ENCODE results near the gene KRTAP9-6. TPM values are rescaled to one million over a fixed set of nuclear protein-coding genes. Genes with fewer than 3 reads are reported as not detected.
"Not testable (repeated sequence)": the region's sequence is repeated elsewhere in the genome, so short reads cannot be mapped to it uniquely, and the experiment has no call there.

Gene KRTAP9-6
- polyA plus RNA-seq, 2 donors, result not detected

DNA sequence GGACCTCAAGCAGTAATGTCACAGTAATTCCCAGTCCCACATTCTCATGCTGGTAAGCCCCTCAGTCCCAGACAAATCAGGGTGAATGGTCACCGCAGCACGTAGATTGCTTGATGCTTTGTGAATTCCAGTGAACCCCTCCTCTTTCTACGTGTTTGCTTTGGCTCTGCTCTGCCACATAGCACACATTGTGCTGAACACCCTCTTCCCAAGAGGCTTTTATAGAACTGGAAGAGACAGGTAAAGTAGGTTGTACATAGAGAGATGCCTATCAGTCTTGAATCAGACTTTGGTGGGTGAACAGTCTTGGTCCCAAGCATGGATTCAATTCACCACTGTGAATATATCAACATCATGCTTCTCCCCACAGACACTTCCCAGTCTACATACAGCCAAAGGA, 579 bp upstream of the KRTAP9-6 start:
- no peaks in the 10 kb centered on the region for H3K4me1 ChIP-seq (ENCODE audit: control insufficient read depth in 2 of 2, insufficient read depth in 2 of 2, low read length in 1 of 2)
- 71 to 86% methylated on average over 3 of the region's 3 CpGs for WGBS, 2 donors
- no peak overlapping the region for H3K4me3 ChIP-seq (ENCODE audit: low read depth in 1 of 2, low read length in 2 of 2)
- no peak overlapping the region for H3K27ac ChIP-seq (ENCODE audit: low read depth in 2 of 2, low read length in 1 of 2)
- H3K36me3 ChIP-seq (ENCODE audit: control insufficient read depth in 2 of 2, insufficient read depth in 2 of 2, low read length in 1 of 2), result no peaks in the 10 kb centered on the region
- H3K27me3 ChIP-seq (ENCODE audit: control insufficient read depth in 1 of 2, insufficient read depth in 2 of 2, low read length in 2 of 2), result no peaks in the 10 kb centered on the region
- no peaks in the 10 kb centered on the region for H3K9me3 ChIP-seq (ENCODE audit: control insufficient read depth in 2 of 2, insufficient read depth in 1 of 2, low read depth in 1 of 2, low read length in 1 of 2)

DNA sequence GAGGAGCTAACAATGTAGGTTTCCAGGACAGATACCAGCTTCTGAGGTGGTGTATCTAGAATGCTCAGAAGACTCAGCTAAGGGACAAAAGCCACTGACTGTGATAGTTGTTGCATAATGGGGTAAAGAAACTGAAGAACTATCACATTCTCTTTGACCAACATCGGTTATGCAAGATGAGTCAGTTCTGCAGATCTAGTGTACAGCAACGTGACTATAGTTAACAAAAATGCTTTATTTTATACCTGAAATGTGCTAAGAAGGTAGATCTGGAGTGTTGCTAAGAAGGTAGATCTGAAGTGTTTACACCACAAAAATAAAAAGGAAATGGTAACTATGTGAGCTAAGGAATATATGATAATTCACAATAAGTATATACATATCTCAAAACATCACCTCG, 2.5 kb downstream of the KRTAP9-6 start:
- 85% methylated on average over 3 of the region's 3 CpGs; no CpG with 5 or more reads in 1 of the 2 donors for WGBS, 2 donors
- Histone ChIP-seq H3K9me3 (ENCODE audit: control insufficient read depth in 2 of 2, insufficient read depth in 1 of 2, low read depth in 1 of 2, low read length in 1 of 2) (no peaks in the 10 kb centered on the region), H3K4me1 (ENCODE audit: control insufficient read depth in 2 of 2, insufficient read depth in 2 of 2, low read length in 1 of 2) (no peaks in the 10 kb centered on the region), H3K4me3 (ENCODE audit: low read depth in 1 of 2, low read length in 2 of 2) (no peak overlapping the region), H3K36me3 (ENCODE audit: control insufficient read depth in 2 of 2, insufficient read depth in 2 of 2, low read length in 1 of 2) (no peaks in the 10 kb centered on the region), H3K27ac (ENCODE audit: low read depth in 2 of 2, low read length in 1 of 2) (no peak overlapping the region), H3K27me3 (ENCODE audit: control insufficient read depth in 1 of 2, insufficient read depth in 2 of 2, low read length in 2 of 2) (no peaks in the 10 kb centered on the region)

DNA sequence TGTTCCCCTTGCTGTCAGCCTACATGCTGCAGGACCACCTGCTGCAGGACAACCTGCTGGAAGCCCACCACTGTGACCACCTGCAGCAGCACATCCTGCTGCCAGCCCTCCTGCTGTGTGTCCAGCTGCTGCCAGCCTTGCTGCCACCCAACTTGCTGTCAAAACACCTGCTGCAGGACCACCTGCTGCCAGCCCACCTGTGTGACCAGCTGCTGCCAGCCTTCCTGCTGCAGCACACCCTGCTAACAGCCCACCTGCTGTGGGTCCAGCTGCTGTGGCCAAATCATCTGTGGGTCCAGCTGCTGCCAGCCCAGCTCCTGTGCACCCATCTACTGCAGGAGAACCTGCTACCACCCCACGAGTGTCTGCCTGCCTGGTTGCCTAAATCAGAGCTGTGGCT, 6.1 kb downstream of the KRTAP9-6 start:
- H3K4me3 ChIP-seq (ENCODE audit: low read depth in 1 of 2, low read length in 2 of 2); H3K27me3 ChIP-seq (ENCODE audit: control insufficient read depth in 1 of 2, insufficient read depth in 2 of 2, low read length in 2 of 2); H3K27ac ChIP-seq (ENCODE audit: low read depth in 2 of 2, low read length in 1 of 2); H3K4me1 ChIP-seq (ENCODE audit: control insufficient read depth in 2 of 2, insufficient read depth in 2 of 2, low read length in 1 of 2); H3K9me3 ChIP-seq (ENCODE audit: control insufficient read depth in 2 of 2, insufficient read depth in 1 of 2, low read depth in 1 of 2, low read length in 1 of 2); H3K36me3 ChIP-seq (ENCODE audit: control insufficient read depth in 2 of 2, insufficient read depth in 2 of 2, low read length in 1 of 2): not testable (repeated sequence)
- WGBS, 2 donors, result 57% methylated on average over 1 of the region's 1 CpG; no CpG with 5 or more reads in 1 of the 2 donors

DNA sequence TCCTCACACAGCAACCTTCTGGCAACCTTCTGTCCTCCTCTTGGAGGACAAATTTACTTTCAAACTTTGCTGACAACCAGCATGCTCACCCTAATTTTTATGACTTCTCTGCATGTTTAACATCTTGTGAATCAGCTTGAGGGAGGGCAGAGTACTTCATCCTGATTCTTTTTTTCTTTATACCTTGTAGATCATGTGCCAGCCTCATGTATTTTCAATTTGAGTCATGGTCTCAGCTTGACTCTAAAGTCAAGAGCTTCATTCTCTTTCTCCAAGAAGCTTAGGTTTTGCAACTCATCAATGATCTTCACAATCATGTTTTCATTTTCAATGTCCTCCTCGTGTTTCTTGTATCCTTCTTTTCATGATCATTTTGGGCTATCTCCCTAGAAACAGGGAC, 6.7 kb downstream of the KRTAP9-6 start:
- H3K9me3 ChIP-seq (ENCODE audit: control insufficient read depth in 2 of 2, insufficient read depth in 1 of 2, low read depth in 1 of 2, low read length in 1 of 2), result no peaks in the 10 kb centered on the region
- no peak overlapping the region for H3K27ac ChIP-seq (ENCODE audit: low read depth in 2 of 2, low read length in 1 of 2)
- no peaks in the 10 kb centered on the region for H3K36me3 ChIP-seq (ENCODE audit: control insufficient read depth in 2 of 2, insufficient read depth in 2 of 2, low read length in 1 of 2)
- H3K27me3 ChIP-seq (ENCODE audit: control insufficient read depth in 1 of 2, insufficient read depth in 2 of 2, low read length in 2 of 2), result no peaks in the 10 kb centered on the region
- no peaks in the 10 kb centered on the region for H3K4me1 ChIP-seq (ENCODE audit: control insufficient read depth in 2 of 2, insufficient read depth in 2 of 2, low read length in 1 of 2)
- no peak overlapping the region for H3K4me3 ChIP-seq (ENCODE audit: low read depth in 1 of 2, low read length in 2 of 2)
- WGBS, 2 donors, result 61% methylated on average over 1 of the region's 1 CpG; no CpG with 5 or more reads in 1 of the 2 donors

DNA sequence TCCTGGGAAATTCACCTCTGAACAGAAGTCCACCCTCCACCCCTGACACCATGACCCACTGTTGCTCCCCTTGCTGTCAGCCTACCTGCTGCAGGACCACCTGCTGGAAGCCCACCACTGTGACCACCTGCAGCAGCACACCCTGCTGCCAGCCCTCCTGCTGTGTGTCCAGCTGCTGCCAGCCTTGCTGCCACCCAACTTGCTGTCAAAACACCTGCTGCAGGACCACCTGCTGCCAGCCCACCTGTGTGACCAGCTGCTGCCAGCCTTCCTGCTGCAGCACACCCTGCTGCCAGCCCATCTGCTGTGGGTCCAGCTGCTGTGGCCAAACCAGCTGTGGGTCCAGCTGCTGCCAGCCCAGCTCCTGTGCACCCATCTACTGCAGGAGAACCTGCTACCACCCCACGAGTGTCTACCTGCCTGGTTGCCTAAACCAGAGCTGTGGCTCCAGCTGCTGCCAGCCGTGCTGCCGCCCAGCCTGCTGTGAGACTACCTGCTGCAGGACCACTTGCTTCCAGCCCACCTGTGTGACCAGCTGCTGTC, 10.5 kb downstream of the KRTAP9-6 start, which contains the start of gene KRTAP9-7:
KRTAP9-7 (plus strand) TSS at position 51 of the 543 bp plus-strand sequence; CDS start at position 51, 0 bp downstream.
- not testable (repeated sequence) for H3K4me3 ChIP-seq (ENCODE audit: low read depth in 1 of 2, low read length in 2 of 2); H3K9me3 ChIP-seq (ENCODE audit: control insufficient read depth in 2 of 2, insufficient read depth in 1 of 2, low read depth in 1 of 2, low read length in 1 of 2); H3K36me3 ChIP-seq (ENCODE audit: control insufficient read depth in 2 of 2, insufficient read depth in 2 of 2, low read length in 1 of 2); H3K27ac ChIP-seq (ENCODE audit: low read depth in 2 of 2, low read length in 1 of 2); H3K27me3 ChIP-seq (ENCODE audit: control insufficient read depth in 1 of 2, insufficient read depth in 2 of 2, low read length in 2 of 2); H3K4me1 ChIP-seq (ENCODE audit: control insufficient read depth in 2 of 2, insufficient read depth in 2 of 2, low read length in 1 of 2)
- 76 to 89% methylated on average over 3 of the region's 3 CpGs for WGBS, 2 donors

DNA sequence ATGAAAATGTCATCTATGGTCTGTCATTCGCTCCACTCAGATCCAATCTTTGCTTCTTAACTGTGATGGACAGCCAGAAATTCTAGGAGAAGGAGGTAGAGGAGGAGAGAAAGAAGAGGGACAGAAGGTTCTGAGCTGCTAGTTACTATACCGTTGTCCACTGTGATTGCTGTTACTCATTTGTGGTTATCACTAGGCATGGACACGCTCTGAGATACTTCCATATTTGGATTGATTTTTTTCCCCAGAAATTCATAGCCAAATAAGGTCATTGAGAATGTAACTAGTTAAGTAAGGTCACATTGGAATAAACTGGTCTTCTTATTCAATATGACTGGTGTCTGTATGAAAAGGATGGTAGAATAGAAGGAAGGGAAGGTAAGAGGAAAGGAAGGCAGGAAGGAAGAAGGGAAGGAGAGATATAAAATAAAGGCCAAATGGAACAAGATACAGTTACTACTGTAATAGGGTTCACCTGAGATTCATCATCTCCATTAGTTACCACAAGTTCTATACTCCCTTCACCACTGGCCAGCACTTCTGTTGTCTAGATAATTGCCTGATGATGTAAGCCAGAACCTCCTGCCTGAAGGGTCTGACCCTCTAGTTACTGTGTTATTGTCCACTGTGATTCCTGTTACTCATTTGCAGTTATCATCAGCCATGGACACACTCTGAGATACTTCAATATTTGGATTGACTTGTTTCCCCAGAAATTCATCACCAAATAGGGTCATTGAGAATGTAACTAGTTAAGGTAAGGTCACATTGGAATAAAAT, 13.2 kb downstream of the KRTAP9-6 start:
- peaks cover 0 to 2% of the 10 kb centered on the region in 2 donors for H3K9me3 ChIP-seq (ENCODE audit: control insufficient read depth in 2 of 2, insufficient read depth in 1 of 2, low read depth in 1 of 2, low read length in 1 of 2)
- no peaks in the 10 kb centered on the region for H3K27me3 ChIP-seq (ENCODE audit: control insufficient read depth in 1 of 2, insufficient read depth in 2 of 2, low read length in 2 of 2)
- 79 to 87% methylated on average over 3 of the region's 3 CpGs for WGBS, 2 donors

DNA sequence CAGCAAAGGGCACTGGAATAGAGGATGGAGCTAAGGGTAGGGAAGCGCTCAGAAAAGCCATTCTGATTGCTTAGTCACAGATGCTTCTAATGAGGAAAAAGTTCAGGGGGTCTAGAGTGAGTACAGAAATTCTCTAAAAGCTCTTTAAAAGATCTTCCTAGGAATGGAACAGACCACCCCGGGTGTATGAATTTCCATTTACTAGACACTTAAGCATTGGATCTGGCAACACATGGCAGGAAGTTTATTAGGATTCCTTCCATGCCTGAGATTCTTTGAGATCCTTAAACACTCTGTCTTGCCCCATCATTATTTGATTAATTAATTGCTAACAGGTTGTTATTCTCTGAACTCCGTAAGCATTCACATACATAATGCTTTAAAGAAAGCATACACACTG, 18.9 kb downstream of the KRTAP9-6 start:
- peaks cover 0 to 2% of the 10 kb centered on the region in 2 donors for H3K9me3 ChIP-seq (ENCODE audit: control insufficient read depth in 2 of 2, insufficient read depth in 1 of 2, low read depth in 1 of 2, low read length in 1 of 2)
- no peaks in the 10 kb centered on the region for H3K27me3 ChIP-seq (ENCODE audit: control insufficient read depth in 1 of 2, insufficient read depth in 2 of 2, low read length in 2 of 2)
- H3K4me3 ChIP-seq (ENCODE audit: low read depth in 1 of 2, low read length in 2 of 2), result no peak overlapping the region
- no peaks in the 10 kb centered on the region for H3K36me3 ChIP-seq (ENCODE audit: control insufficient read depth in 2 of 2, insufficient read depth in 2 of 2, low read length in 1 of 2)
- 55 to 63% methylated on average over 3 of the region's 3 CpGs for WGBS, 2 donors
- no peak overlapping the region for H3K27ac ChIP-seq (ENCODE audit: low read depth in 2 of 2, low read length in 1 of 2)
- no peaks in the 10 kb centered on the region for H3K4me1 ChIP-seq (ENCODE audit: control insufficient read depth in 2 of 2, insufficient read depth in 2 of 2, low read length in 1 of 2)

More for the DNA sequence above, 13.2 kb downstream of the KRTAP9-6 start:
- no peak overlapping the region for H3K27ac ChIP-seq (ENCODE audit: low read depth in 2 of 2, low read length in 1 of 2)
- no peaks in the 10 kb centered on the region for H3K36me3 ChIP-seq (ENCODE audit: control insufficient read depth in 2 of 2, insufficient read depth in 2 of 2, low read length in 1 of 2)
- no peaks in the 10 kb centered on the region for H3K4me1 ChIP-seq (ENCODE audit: control insufficient read depth in 2 of 2, insufficient read depth in 2 of 2, low read length in 1 of 2)
- no peak overlapping the region for H3K4me3 ChIP-seq (ENCODE audit: low read depth in 1 of 2, low read length in 2 of 2)

DNA sequence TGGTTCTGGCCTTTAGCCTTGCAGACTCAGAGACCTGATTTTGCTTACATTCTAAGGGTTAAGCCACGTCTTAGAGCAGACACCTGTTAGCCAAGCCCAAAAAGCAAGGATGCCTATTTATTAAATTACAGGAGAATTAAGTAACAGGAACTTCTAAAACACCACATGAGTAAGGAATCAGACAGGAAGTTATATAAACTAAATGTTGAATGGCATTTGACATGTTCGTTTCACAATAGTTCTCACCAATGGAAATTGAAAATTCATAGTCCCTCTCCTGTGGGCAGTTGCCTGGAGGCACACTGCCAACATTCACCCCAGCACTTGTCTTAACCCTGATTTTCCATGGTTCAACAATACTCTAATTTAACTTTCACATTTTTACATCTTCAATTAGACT, 19.4 kb downstream of the KRTAP9-6 start:
- H3K4me1 ChIP-seq (ENCODE audit: control insufficient read depth in 2 of 2, insufficient read depth in 2 of 2, low read length in 1 of 2), result no peaks in the 10 kb centered on the region
- no peaks in the 10 kb centered on the region for H3K36me3 ChIP-seq (ENCODE audit: control insufficient read depth in 2 of 2, insufficient read depth in 2 of 2, low read length in 1 of 2)
- H3K9me3 ChIP-seq (ENCODE audit: control insufficient read depth in 2 of 2, insufficient read depth in 1 of 2, low read depth in 1 of 2, low read length in 1 of 2), result peaks cover 0 to 2% of the 10 kb centered on the region in 2 donors
- no peak overlapping the region for H3K27ac ChIP-seq (ENCODE audit: low read depth in 2 of 2, low read length in 1 of 2)
- no peak overlapping the region for H3K4me3 ChIP-seq (ENCODE audit: low read depth in 1 of 2, low read length in 2 of 2)
- 40 to 53% methylated on average over 2 of the region's 2 CpGs for WGBS, 2 donors
- no peaks in the 10 kb centered on the region for H3K27me3 ChIP-seq (ENCODE audit: control insufficient read depth in 1 of 2, insufficient read depth in 2 of 2, low read length in 2 of 2)

DNA sequence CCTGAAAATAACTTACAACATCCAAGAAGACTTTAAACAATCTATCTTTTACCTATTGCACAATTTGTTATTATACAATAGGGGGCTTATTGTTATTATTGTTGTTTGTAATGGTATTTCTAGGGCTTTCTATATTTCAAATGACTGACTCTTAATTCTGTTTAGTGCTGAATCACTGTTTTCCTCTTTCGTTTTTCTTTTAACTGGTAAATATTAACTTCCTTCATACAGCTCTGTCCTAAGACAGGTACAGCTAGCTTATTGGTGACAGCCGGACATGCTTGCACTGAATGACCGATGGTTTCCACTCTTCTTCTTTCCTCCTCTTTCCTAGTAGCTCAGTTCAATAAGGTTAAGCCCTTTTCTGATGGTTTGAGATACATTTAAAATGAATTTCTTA, 21.9 kb downstream of the KRTAP9-6 start:
- H3K9me3 ChIP-seq (ENCODE audit: control insufficient read depth in 2 of 2, insufficient read depth in 1 of 2, low read depth in 1 of 2, low read length in 1 of 2), result no peaks in the 10 kb centered on the region
- no peaks in the 10 kb centered on the region for H3K27me3 ChIP-seq (ENCODE audit: control insufficient read depth in 1 of 2, insufficient read depth in 2 of 2, low read length in 2 of 2)
- 79 to 86% methylated on average over 3 of the region's 3 CpGs for WGBS, 2 donors
- no peaks in the 10 kb centered on the region for H3K36me3 ChIP-seq (ENCODE audit: control insufficient read depth in 2 of 2, insufficient read depth in 2 of 2, low read length in 1 of 2)
- no peaks in the 10 kb centered on the region for H3K4me1 ChIP-seq (ENCODE audit: control insufficient read depth in 2 of 2, insufficient read depth in 2 of 2, low read length in 1 of 2)
- no peak overlapping the region for H3K27ac ChIP-seq (ENCODE audit: low read depth in 2 of 2, low read length in 1 of 2)
- no peak overlapping the region for H3K4me3 ChIP-seq (ENCODE audit: low read depth in 1 of 2, low read length in 2 of 2)

DNA sequence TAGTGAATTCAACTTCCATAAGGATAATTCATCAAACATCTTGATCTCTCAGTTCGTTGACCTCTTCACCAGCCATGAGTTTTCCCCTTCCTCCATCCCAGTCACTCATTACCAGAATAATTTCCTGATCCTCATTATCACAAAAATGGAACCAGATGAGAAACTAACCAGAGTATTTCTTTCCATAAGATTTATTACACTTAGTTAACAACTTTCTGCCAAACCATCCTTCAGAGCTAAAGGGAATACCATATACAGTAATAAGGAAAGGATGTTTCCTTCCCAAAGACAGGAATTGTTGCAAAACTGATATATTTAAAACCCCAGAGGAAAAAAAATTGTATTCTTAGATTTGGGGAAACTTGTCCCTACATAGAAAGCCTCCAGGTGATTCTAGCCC, 28.8 kb downstream of the KRTAP9-6 start:
- H3K4me1 ChIP-seq (ENCODE audit: control insufficient read depth in 2 of 2, insufficient read depth in 2 of 2, low read length in 1 of 2), result no peaks in the 10 kb centered on the region
- H3K27ac ChIP-seq (ENCODE audit: low read depth in 2 of 2, low read length in 1 of 2), result no peak overlapping the region
- peaks cover 0 to 2% of the 10 kb centered on the region in 2 donors for H3K27me3 ChIP-seq (ENCODE audit: control insufficient read depth in 1 of 2, insufficient read depth in 2 of 2, low read length in 2 of 2)
- H3K36me3 ChIP-seq (ENCODE audit: control insufficient read depth in 2 of 2, insufficient read depth in 2 of 2, low read length in 1 of 2), result no peaks in the 10 kb centered on the region
- WGBS, 2 donors, result 75 to 78% methylated on average over 1 of the region's 1 CpG
- no peaks in the 10 kb centered on the region for H3K9me3 ChIP-seq (ENCODE audit: control insufficient read depth in 2 of 2, insufficient read depth in 1 of 2, low read depth in 1 of 2, low read length in 1 of 2)
- no peak overlapping the region for H3K4me3 ChIP-seq (ENCODE audit: low read depth in 1 of 2, low read length in 2 of 2)
